Stimulated activated CD8-positive, alpha-beta memory T cell treated with anti-CD3 and anti-CD28 coated beads, Interleukin-15, amount 100 ng/mL, for 24 hours (primary cell): Measurements from ENCODE around the gene SASH3.

Experiments used
- DNase-seq: peaks from one replicate; pipeline ENCODE4 v3.0.0-alpha.2; 2020; ENCODE audit warnings: low read depth

SASH3 gene

DNA sequence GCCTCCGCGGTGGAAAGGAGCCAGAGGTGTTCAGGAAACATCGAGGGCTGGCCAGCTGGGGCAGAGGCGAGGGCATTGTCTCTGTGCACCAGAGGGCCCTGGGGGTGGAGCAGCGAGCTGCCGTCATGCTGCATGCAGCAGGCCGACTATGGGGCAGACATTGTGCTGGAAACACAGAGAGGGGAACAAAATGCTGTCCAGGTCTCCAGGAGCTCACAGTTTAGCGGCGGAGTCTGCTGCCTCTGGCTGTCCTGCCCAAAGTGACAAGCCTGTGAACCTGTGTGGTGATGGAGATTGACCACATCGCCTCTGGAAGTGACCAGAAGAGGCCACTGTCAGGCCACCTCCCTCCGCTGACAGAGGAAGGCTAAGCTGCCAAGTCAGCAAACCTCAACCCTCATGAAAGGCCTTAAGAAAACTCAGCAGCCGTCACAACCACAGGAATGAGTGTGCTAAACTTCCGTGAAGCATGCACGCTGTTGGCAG is 20.1 kb upstream of the SASH3 start:
- DNase-seq: no peak

DNA sequence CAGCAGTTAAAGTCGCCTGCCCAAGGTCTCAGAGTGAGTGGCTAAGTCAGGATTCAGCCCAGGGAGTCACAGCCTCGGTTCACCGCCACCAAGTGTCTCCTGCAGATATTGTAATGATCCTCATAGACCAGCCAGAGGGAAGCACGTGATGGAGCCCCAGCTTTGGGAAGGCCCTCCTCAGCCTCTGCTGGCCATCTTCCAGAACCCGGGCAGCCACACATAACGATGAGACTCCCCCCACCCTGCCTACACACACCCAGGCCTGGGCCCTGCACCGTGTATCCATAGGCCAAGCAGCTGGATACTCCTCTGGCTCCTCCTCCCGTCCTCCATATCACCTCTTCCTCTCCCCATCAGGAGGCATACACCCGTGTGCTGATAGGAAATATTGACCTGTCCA is 19.6 kb upstream of the SASH3 start:
- no peak for DNase-seq

DNA sequence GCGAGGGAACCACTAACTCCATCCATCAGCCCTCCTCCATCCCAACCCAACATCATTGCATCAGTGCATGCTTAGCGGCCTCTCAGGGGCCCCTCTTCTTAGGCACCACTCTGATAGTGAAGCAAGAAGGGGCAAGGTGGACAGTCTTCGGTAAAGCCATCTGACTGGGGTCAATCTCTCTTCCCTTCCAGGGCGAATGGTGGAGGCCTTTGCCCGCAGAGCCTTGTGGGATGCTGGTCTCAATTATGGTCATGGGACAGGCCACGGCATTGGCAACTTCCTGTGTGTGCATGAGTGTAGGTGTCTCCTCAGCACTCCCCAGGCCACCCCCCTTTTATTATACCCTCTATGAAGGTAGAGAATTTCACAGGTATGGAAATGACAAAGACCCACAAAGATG is 18.8 kb upstream of the SASH3 start:
- no peak for DNase-seq

DNA sequence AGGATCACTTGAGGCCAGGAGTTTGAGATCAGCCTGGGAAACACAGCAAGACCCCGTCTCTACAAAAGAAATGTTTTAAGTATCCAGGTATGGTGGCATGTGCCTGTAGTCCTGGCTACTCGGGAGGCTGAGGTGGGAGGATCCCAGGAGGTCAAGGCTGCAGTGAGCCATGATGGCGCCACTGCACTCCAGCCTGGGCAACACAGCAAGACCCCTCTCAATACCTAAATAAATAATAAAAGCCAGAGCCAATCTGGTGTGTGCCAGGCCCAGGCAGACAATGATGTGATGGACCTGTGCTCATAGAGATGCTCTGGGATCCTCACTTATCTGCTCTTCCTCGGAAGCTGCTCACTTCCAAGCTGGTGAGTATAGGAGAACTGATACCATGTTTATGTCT is 18.2 kb upstream of the SASH3 start:
- no peak for DNase-seq

DNA sequence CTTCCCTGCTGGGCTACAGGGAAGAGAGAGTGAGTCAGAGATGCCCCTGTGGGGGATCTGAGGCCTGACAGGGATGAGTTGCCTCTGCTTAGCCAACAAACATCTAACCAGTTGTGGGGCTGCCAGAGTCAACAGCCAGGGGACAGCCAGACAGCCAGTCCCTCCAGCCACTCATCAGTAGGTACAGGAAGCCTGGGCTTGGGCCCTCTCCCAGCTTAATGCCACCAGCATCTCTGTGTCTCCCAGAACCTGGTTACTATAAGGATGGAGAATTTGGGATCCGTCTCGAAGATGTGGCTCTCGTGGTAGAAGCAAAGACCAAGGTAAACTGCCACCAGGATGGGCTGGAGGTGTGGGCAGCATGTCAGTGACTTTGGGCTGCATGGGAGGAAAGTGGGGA is 17.3 kb upstream of the SASH3 start:
- no peak for DNase-seq

DNA sequence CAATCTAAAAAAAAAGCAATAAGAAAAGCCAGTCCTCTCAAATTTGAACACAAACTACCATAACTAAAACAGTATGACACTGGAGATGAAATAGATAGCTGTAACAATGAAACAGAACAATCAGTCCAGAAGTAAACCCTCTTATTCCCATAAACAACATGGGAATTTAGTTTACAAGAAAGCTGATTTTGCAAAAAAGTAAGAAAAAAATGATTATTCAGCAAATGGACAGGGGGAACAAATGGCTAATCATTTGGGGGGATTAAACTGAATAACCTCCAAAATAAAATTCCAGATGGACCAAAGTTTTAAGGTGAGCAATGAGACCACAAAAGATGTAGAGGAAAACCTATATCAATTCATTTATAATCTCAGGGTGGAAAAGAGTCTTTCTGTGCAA is 16.1 kb upstream of the SASH3 start:
- DNase-seq: no peak

DNA sequence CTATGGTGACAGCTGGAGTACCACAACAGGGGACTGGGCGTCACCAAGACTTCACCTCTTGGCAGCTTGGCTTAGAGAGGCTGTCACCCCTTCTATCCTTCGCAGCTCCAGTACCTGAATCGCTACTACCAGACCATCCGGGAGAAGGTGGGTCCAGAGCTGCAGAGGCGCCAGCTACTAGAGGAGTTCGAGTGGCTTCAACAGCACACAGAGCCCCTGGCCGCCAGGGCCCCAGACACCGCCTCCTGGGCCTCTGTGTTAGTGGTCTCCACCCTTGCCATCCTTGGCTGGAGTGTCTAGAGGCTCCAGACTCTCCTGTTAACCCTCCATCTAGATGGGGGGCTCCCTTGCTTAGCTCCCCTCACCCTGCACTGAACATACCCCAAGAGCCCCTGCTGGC is 11.6 kb upstream of the SASH3 start:
- no peak for DNase-seq

DNA sequence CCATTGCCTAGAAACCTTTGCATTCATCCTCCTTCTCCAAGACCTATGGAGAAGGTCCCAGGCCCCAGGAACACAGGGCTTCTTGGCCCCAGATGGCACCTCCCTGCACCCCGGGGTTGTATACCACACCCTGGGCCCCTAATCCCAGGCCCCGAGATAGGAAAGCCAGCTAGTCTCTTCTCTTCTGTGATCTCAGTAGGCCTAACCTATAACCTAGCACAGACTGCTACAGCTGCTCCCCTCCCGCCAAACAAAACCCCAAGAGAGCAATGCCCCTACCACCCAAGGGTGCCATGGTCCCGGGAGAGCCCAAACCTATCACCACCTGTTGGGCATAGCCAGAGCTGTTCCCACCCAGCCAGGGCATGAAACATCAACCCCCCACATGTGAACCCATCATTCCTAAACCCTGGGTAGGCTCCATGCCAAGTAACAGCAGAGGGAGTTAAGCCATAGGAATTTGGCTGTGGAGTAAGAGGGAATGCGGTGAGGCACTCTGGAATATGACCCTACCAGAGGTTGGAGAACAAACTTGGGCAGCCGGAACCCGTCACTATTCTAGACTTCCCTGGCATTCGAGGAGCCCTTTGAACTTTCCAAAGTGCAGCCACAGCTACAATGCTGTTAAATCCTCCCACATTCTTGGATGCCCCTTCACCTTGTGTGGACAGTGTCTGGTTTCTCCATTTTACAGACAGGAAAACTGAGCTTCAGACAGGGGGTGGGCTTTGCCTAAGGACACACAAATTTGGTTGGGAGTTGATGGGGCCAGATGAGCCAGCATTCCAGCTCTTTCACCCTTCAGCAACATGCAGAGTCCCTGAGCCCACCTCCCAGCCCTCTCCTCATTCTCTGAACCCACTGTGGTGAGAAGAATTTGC is 10.9 kb upstream of the SASH3 start:
- no peak for DNase-seq

DNA sequence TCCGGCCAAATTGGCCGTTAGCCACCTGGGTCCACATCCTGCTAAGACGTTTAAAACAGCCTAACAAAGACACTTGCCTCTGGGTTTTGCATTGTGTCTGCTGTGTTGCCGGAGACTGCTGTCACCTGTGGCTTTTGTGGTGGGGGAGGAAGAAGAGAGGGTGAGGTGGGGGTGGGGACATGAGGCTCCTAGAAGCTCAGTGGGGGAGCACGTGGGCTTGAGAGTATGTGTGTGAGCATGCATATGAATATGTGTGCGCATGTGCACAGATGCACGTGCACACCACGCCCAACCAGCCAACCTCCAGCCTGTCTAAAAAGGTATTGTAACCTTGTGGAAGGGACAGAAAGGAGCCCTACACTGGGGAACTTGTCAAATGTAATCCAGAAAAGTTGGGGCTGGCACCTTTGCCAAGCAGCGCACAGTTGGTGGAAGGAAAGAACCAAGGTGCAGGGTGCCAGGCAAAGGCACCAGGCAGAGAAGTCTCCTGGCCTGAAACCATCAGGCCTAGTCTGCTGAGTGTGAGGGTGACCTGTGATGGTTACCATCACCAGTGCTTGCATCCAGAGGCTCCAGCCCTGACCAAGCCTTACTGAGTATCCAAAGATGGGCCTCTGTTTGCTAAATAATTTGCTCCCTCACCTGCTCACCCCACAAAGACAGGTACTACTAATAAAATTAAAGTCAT is 10.1 kb upstream of the SASH3 start:
- DNase-seq: no peak

DNA sequence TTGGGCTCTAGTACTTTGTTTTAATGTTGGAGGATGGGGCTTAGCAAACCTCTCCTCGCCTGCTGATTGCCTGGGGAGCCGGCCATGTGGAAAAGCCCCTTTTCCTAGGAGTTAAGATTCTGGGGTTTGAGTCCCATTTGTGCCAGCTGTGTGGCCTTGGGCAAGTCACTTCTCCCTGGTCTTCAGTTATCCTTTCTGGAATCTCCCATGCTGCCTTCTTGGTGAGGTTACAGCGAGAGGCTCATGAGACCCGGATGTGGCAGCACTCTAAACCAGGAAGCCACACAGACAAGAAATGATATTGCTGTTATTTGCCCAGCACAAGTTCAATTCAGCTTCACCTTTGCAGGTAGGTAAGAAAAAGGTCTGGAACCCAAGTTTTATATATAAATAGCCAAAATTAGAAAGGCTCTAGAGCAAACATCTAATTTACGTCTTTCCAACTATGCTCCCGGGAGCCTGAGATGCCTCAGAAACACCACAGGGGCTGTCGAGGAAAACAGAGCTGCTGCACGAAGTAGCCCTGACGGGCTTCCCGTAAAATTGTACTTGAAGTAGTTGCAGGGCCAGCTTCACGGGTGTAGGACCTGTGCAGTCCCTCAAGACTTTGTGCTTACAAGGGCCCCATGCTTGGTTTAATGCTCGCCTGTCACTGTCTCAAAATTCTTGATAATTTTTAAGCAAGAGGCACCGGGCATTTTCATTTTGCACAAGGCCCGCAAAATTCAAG is 8.3 kb upstream of the SASH3 start:
- DNase-seq: no peak

DNA sequence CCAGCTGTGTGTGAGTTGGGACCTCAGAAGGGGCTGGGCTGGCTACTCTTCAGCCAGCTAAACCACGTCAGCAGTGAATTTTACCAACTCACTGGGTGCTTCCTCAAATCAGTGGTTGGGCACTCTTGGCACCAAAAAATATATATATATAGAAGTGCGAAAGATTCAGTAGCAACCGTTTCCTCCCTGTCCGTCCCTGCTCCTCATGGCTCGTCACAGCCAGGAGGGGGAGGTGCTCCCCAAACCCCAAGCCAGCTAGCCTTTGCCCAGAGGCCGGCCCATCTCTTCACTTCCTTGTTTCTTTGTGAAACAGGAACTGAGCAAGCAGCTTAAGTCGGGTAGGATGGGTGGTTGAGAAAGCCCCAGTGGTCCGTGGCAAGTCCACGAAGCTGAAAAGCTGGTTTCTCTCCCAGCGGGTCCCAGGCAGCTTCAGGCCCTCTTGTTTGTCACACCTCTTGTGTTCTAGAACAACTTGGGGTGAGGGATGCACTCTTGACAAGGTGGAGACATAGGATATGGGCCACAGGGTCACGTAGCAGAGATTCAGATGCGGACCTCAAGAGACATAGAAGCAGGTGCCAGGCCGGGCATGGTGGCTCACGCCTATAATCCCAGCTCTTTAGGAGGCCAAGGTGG is 6.8 kb upstream of the SASH3 start:
- no peak for DNase-seq

DNA sequence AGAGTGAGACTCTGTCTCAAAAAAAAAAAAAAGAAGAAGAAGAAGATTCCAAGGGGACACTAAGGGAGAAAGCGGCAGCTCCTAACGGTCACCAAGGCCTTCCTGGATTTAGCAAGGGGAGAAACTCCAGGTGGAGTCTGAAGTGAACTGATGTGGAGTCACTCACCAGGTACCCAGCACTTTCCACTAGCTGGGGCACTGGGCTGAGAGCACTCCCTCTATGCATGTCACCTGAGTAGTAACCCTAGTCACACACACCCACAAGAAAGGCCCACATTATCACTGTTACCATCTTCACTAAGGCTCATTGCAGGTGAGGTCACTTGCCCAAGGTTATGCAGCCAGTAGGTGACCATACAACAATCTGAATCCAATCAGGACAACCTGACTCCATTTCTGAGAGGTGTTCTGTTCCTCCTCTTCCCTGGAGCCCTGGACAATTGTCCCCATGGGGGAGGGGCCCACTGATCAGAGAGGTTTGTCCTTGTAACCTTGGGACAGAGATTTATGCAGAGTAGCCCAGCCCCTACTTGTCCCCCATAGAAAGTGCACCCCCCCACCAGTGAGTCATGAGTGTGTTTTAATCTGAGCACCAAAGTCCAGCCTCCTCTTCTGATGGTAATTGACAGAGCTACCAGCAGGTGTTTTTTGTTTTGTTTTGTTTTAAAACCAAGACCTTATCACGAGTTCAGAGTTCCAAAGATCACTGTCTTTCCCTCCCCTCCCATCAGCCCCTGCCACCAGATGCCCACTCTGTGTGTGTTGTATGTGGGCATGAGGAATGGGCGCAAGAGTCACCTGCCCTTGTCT is 5.9 kb upstream of the SASH3 start:
- DNase-seq: no peak

DNA sequence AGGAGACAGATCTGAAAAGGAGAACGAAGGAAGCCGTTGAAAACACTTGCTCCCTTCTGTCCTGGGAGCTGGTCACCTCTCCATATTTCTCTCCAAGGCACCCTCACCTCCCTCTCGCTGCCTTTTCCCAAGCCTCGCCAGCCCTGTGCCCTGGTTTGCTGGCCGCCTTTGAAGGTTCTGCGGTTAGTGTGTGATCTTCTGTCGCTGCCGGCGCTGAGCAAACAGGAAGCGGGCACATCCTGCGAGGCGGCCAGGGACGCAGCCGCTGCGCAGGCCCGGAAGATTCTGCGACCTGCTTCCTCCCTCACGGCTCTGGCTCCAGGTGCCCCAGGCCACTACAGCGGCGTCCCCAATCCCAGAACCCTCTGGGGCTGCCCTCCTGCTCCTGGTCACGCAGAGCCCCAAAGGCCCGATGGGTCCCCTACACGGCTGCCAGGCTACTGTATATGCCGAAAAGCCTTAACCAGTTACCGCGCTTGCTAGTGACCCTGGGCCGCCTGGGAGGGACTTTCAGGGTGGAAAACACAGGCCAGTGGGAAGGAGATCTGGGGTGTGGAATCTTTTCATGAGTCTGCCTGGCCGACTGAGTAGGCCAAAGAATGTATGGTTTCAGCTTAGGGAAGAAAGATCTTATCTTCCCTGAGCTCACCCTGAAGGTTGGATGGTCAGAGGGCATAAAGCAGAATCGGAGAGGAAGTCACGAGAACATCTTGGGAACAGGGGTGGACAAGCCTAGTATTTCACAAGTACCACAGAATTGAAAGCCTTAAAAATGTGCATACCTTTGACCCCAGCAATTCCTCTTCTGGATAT is 2.3 kb upstream of the SASH3 start:
- DNase-seq: no peak

DNA sequence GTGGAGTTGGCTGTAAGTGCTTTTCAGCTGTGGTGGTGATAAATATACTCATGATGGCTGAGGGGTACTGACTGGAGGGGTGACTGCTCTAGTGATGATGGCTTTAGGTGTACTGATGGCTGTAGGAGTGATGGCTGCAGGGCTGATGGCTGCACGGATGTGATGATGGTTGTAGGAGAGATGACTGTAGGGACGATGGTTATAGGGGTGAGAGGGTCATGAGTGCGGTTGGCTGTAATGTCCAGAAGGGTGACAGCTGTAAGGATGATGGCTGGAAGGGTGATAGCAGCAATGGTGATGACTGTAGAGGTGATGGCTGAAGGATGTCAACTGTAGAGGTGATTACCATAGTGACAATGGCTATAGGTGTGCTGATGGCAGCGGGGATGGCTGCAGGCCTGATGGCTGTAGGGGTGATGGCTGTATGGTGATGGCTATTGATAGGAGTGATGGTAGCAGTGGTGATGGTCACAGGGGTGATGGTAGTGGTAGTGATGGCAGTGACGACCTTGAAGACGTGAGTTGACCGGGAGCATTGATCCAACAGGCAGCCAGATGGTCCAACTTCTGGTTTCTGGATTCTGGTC is 570 bp upstream of the SASH3 start:
- DNase-seq: no peak

DNA sequence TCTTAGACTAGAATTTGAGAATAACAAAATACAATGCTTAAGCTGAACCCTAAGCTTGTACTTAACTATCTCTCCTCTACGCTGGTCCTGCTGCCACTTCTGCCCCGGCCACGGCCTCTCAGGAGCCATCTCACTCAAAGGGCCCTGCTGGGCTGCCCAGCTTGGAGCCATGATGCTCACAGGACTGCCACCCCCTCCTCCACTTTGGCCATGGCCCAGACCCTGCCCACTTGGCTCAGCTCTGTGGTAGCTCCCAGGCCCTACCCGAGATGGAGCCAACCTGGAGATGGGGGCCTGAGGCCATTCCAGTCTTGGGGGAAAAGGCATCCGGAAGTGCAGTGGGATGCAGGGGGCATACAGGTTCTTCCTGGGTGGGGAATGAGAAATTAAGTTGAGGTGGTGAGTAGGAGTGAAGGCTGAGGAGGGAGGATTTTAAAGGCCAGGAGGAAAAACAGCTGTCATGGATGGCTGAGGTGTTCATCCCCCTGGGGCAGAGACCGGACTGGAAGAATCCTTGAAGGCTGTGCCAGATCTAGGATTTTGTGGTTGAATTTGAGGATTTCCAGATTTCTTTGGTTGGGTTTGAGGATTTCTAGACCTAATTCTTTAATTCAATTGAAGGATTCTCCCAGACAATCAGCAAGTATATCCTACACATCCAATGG is 824 bp downstream of the SASH3 start:
- DNase-seq: no peak

DNA sequence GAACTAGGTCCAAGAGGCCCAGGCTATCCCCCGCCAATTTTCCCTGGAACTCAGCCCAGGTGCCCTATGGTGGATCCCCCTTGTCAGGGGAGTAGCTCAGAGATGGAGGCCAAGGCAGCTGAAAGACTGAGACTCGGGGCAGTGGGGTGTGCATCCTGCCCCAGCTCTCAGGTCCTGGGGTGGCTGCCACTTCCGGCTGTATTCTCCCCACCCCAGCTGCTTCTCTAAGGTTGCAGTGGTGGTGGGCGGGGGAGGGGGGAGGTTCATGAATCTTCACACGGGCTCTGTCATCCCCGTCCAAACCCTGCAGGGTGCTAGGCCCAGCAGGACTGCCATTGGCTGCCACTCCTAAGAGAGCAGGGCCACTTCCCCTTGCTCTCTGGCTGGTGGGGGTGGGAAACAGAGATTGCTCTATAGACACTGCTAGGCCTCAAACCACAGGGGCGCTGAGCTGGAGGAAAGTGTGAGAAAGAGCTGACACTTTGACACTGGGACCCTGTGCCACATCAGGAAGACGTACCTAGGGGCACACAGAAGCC is 1.5 kb downstream of the SASH3 start:
- DNase-seq: no peak

DNA sequence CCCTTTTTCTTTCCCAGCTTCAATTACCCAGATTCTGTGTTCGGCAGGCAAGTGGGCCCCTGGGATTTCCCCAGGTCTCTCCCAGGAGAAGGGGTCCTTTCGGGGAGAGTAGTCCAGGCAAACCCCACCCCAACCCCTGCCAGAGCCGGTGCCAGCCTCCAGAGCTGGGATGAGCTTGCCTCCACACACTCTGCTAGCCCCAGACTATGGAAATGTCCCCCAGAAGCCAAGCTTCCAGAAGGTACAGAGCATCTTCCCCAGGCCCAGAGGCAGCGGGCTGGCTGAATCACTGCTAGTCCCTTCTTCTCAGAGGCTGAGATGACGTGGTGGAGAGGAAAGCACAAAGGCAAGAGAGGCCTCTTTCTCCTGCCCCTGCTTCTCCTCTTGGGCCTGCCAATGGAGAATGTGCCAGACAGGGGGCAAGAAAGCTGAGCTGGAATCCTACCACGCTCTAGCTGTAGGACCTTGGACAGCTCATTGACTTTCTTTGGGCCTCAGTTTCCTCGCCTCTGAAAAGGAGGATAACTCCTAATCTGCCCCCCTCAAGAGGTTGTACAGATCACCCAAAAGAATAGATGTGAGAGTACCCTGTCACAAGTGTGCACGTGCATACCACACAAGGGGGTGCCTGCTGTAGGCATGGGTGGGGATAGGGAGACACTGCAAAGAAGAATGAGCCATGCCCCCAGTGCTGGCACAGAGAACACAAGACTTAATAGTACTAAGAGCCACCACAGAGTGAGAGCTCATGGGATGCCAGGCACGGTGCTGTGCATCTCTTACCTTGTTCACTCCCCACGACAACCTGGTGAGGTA is 2.1 kb downstream of the SASH3 start:
- DNase-seq: no peak

DNA sequence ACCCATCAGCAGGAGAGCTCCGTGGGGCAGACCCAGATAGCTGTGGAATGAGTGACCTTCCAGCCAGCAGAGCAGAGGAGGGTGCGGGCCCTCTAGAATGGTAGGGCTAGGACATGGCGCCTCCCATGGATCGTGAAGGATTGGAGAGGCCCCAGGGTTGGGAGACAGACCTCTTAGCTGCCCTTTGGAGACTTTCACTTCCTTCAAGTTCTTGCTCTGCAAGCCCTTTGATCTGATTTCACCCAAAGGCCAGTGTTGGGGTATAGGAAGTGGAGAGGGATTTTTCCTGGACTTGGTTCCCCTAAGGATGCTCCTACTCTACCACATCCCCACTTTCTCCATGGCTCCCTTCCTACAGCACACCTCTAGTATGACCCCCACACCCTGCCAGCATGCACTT is 3.0 kb downstream of the SASH3 start:
- DNase-seq: no peak
